ENCODE measurements around the gene PCNT.

DNA sequence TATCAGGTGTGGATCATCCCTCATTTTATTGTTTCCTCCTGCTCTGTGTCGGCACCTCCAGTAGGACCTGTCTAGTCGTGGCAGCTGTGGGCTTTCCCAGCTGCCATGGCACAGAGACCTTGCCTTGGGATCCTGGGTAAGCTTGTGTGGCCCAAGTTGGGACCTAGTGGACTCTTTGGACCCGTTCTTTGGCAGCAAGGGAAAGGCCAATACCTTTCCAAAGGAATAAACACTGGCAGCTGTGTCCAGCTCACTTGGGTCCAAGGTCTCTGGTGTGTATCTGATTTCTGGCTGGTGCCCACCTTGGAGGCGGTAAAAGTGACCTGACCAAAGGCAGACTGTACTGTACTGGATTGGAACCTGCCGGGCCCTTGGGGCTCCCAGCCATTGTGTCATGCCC lies 156.5 kb downstream of the PCNT start:
- TF ChIP-seq, protein P1, sequence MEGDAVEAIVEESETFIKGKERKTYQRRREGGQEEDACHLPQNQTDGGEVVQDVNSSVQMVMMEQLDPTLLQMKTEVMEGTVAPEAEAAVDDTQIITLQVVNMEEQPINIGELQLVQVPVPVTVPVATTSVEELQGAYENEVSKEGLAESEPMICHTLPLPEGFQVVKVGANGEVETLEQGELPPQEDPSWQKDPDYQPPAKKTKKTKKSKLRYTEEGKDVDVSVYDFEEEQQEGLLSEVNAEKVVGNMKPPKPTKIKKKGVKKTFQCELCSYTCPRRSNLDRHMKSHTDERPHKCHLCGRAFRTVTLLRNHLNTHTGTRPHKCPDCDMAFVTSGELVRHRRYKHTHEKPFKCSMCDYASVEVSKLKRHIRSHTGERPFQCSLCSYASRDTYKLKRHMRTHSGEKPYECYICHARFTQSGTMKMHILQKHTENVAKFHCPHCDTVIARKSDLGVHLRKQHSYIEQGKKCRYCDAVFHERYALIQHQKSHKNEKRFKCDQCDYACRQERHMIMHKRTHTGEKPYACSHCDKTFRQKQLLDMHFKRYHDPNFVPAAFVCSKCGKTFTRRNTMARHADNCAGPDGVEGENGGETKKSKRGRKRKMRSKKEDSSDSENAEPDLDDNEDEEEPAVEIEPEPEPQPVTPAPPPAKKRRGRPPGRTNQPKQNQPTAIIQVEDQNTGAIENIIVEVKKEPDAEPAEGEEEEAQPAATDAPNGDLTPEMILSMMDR (IDR thresholded peaks at IDR 0.05; ENCODE audit: low read depth, low read length) = no peak
- no peak for TF ChIP-seq EZH2phosphoT487 (IDR thresholded peaks at IDR 0.05; ENCODE audit: low read depth)

Data from OCI-LY3 (cell line).